Natural killer cell (primary cell): ENCODE measurements around the gene UFC1. TPM values are rescaled to one million over a fixed set of nuclear protein-coding genes. Genes with fewer than 3 reads are reported as not detected.

Experiments
- ATAC-seq, 3 donors: fragments of 150-1000 bp in 2 of 3; fragments of 200-7000 bp in 1 of 3; cut with Tn5 transposase; 1 replicate in 1 of 3; 2 replicates in 2 of 3; pipeline ENCODE4 v1.10.0; 2021; ENCODE audit warnings: mild to moderate bottlenecking in 2 of 3, moderate library complexity in 2 of 3
- DNase-seq, 2 donors: peaks; one replicate each; pipeline versions ENCODE4 v3.0.0 to v3.0.0-alpha.2; 2013 to 2021; ENCODE audit warnings: mixed read lengths in 1 of 2
- H3K27ac ChIP-seq: one replicate; pipeline ENCODE4 v1.5.1; 2013; ENCODE audit warnings: mild to moderate bottlenecking, low read length
- H3K27me3 ChIP-seq: one replicate; pipeline ENCODE4 v1.6.1; 2013; ENCODE audit warnings: low read length; ENCODE audit not compliant: control insufficient read depth, insufficient read depth
- H3K36me3 ChIP-seq: one replicate; pipeline ENCODE4 v1.6.1; 2013; ENCODE audit warnings: low read length; ENCODE audit not compliant: control insufficient read depth, insufficient read depth
- H3K4me1 ChIP-seq: one replicate; pipeline ENCODE4 v1.6.1; 2013; ENCODE audit warnings: low read length; ENCODE audit not compliant: control insufficient read depth, insufficient read depth
- H3K4me3 ChIP-seq: one replicate; pipeline ENCODE4 v1.5.1; 2013; ENCODE audit warnings: low read length
- H3K9me3 ChIP-seq: one replicate; pipeline ENCODE4 v1.6.1; 2013; ENCODE audit warnings: low read length; ENCODE audit not compliant: control insufficient read depth, insufficient read depth
- H3K27ac Mint-ChIP-seq, 2 donors: one replicate each; pipeline ENCODE4 v1.8.0; 2022; ENCODE audit warnings: mild to moderate bottlenecking in 2 of 2, mixed read lengths in 2 of 2, moderate library complexity in 1 of 2
- H3K27me3 Mint-ChIP-seq, 2 donors: one replicate each; pipeline ENCODE4 v1.8.0; 2022; ENCODE audit warnings: low read depth in 2 of 2, mixed read lengths in 2 of 2
- H3K36me3 Mint-ChIP-seq: one replicate; pipeline ENCODE4 v1.8.0; 2022; ENCODE audit warnings: mixed read lengths
- H3K4me1 Mint-ChIP-seq, 2 donors: one replicate each; pipeline ENCODE4 v1.8.0; 2022; ENCODE audit warnings: mixed read lengths in 2 of 2
- H3K4me3 Mint-ChIP-seq: one replicate; pipeline ENCODE4 v1.8.0; 2022; ENCODE audit warnings: mild to moderate bottlenecking, moderate library complexity, mixed read lengths
- H3K9me3 Mint-ChIP-seq, 2 donors: one replicate each; pipeline ENCODE4 v1.8.0; 2022; ENCODE audit warnings: mixed read lengths in 2 of 2
- CTCF ChIP-seq: fragments of 200-600 bp; IDR thresholded peaks from one replicate; pipeline ENCODE4 v1.8.0; 2022; ENCODE audit warnings: antibody characterized with exemption
- WGBS: methylation state at CpG from one replicate; pipeline ENCODE4 v1.1.7; 2013; ENCODE audit warnings: missing lambda C conversion rate; ENCODE audit not compliant: insufficient coverage; 5-methylcytosine and 5-hydroxymethylcytosine counted together
- intact Hi-C: fragments of 100-400 bp; cut with micrococcal nuclease; formaldehyde crosslinking; loops from one replicate; pipeline ENCODE4 v1.14.2; 2022
- total RNA-seq, 4 donors: library from RNA; stranded (reverse); fragments of 120-200 nt in 1 of 4; gene quantifications; one replicate each; pipeline versions ENCODE4 v1.2.3 to v1.2.4, GENCODE V29; 2013 to 2022

The UFC1 gene
- total RNA-seq, 3 donors from 2014 or later (not counting 1 experiment from before 2014, with no cell fraction given), result 109 to 155 (median 117) TPM

GRCh38 chr1:161196111-161196510 lies 42.3 kb downstream of the UFC1 start:
- Mint-ChIP-seq H3K4me3 (no peak overlapping the region), H3K36me3 (no peaks in the 10 kb centered on the region), H3K27ac (peak overlapping the region; percentile 82 to 92), H3K27me3 (no peaks in the 10 kb centered on the region), H3K4me1 (peaks cover 28 to 74% of the 10 kb centered on the region in 2 donors), H3K9me3 (no peaks in the 10 kb centered on the region)
- H3K36me3 ChIP-seq, result no peaks in the 10 kb centered on the region
- no peak overlapping the region for H3K4me3 ChIP-seq
- H3K27me3 ChIP-seq, result no peaks in the 10 kb centered on the region
- ATAC-seq (no peak), DNase-seq (no peak)
- H3K4me1 ChIP-seq, result peaks cover 63% of the 10 kb centered on the region
- peak overlapping the region; percentile 60 for H3K27ac ChIP-seq
- 99% methylated on average over 7 of the region's 7 CpGs for WGBS
- intact Hi-C loops, result no loop called here
- no peaks in the 10 kb centered on the region for H3K9me3 ChIP-seq
- no peak for TF ChIP-seq CTCF

GRCh38 chr1:161196521-161197451 lies 43.0 kb downstream of the UFC1 start:
- Histone ChIP-seq H3K9me3 (no peaks in the 10 kb centered on the region), H3K4me3 (no peak overlapping the region), H3K27me3 (no peaks in the 10 kb centered on the region), H3K36me3 (no peaks in the 10 kb centered on the region), H3K27ac (no peak overlapping the region), H3K4me1 (peaks cover 69% of the 10 kb centered on the region)
- Mint-ChIP-seq H3K27me3 (no peaks in the 10 kb centered on the region), H3K4me3 (no peak overlapping the region), H3K36me3 (no peaks in the 10 kb centered on the region), H3K27ac (peak overlapping the region in 1 of 2 donors; percentile 92), H3K9me3 (no peaks in the 10 kb centered on the region), H3K4me1 (peaks cover 33 to 79% of the 10 kb centered on the region in 2 donors)
- intact Hi-C loops, result no loop called here
- DNase-seq (no peak), ATAC-seq (no peak)
- TF ChIP-seq CTCF, result no peak
- 89% methylated on average over 26 of the region's 27 CpGs for WGBS

DNA sequence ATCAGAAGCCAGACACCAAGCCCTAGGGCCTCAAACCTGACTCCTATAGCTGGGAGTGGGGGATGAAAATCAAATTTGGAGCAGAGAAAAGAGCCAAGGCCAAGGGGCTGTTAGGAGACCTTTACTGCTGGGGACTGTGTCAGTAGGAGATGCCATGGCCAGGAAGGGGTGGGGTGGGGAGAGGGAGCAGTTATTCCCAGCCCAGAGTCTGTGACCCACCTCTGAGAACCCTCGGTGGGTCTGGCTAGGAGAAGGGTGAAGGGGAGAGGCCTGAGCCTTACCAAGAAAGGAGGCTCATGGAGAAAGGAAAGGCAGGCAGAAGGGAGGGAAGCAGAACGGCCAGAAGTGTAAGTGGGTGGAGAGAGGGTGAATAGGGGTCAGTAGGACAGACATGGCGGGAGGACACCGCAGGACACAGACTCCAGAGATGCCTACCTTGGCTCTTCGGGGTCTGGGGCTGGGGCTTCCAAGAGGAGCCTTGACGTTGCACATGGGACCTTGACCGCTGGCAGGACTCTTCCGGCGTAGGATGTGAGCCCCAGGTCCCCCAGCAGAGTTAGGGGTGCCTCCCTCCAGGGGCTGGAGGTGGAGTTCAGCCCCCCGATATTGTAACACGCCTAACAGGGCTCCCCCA lies 43.9 kb downstream of the UFC1 start:
- H3K9me3 ChIP-seq, result no peaks in the 10 kb centered on the region
- Mint-ChIP-seq H3K27me3 (no peaks in the 10 kb centered on the region), H3K36me3 (no peaks in the 10 kb centered on the region), H3K4me1 (peaks cover 26 to 72% of the 10 kb centered on the region in 2 donors), H3K27ac (no peak overlapping the region), H3K4me3 (no peak overlapping the region), H3K9me3 (no peaks in the 10 kb centered on the region)
- TF ChIP-seq CTCF, result no peak
- no peak overlapping the region for H3K27ac ChIP-seq
- H3K36me3 ChIP-seq, result no peaks in the 10 kb centered on the region
- ATAC-seq (no peak), DNase-seq (no peak)
- H3K27me3 ChIP-seq, result no peaks in the 10 kb centered on the region
- no peak overlapping the region for H3K4me3 ChIP-seq
- peaks cover 66% of the 10 kb centered on the region for H3K4me1 ChIP-seq
- intact Hi-C loops, result no loop called here
- WGBS, result 95% methylated on average over 11 of the region's 11 CpGs
